Natural killer cell treated with Interleukin-12 subunit alpha and Interleukin-12 subunit beta and Interleukin-15 and Interleukin-18, amount 100 ng/mL, for 72 hours (primary cell): Measurements from ENCODE around the gene CCDC24. TPM values are rescaled to one million over a fixed set of nuclear protein-coding genes. Genes with fewer than 3 reads are reported as not detected.

Experiments used
- ATAC-seq, 2 donors: fragments of 150-1000 bp; cut with Tn5 transposase in 1 of 2; sonication (Bioruptor Pico), chemical (Tn5 transposase) in 1 of 2; 2 replicates each; pipeline ENCODE4 v1.10.0; 2021
- DNase-seq: peaks from one replicate; pipeline ENCODE4 v3.0.0; 2022; ENCODE audit warnings: low spot score
- H3K27ac Mint-ChIP-seq, 2 donors: 1 replicate in 1 of 2; 2 replicates in 1 of 2; pipeline ENCODE4 v1.8.0; 2022; ENCODE audit warnings: mixed read lengths in 2 of 2, mild to moderate bottlenecking in 1 of 2, moderate library complexity in 1 of 2
- H3K27me3 Mint-ChIP-seq, 2 donors: 1 replicate in 1 of 2; 2 replicates in 1 of 2; pipeline ENCODE4 v1.8.0; 2022; ENCODE audit warnings: mixed read lengths in 2 of 2
- H3K36me3 Mint-ChIP-seq: one replicate; pipeline ENCODE4 v1.8.0; 2022; ENCODE audit warnings: mixed read lengths
- H3K4me1 Mint-ChIP-seq, 2 donors: 1 replicate in 1 of 2; 2 replicates in 1 of 2; pipeline ENCODE4 v1.8.0; 2022; ENCODE audit warnings: low read depth in 2 of 2, mixed read lengths in 2 of 2, mild to moderate bottlenecking in 1 of 2
- H3K4me3 Mint-ChIP-seq: one replicate; pipeline ENCODE4 v1.8.0; 2022; ENCODE audit warnings: mixed read lengths
- H3K9me3 Mint-ChIP-seq: 2 replicates; pipeline ENCODE4 v1.8.0; 2022; ENCODE audit warnings: mixed read lengths
- total RNA-seq, 2 donors: library from RNA; stranded (reverse); gene quantifications; one replicate each; pipeline ENCODE4 v1.2.3, GENCODE V29; 2022

CCDC24 gene
- total RNA-seq, 2 donors from 2014 or later: 1.8 to 2.9 TPM

DNA sequence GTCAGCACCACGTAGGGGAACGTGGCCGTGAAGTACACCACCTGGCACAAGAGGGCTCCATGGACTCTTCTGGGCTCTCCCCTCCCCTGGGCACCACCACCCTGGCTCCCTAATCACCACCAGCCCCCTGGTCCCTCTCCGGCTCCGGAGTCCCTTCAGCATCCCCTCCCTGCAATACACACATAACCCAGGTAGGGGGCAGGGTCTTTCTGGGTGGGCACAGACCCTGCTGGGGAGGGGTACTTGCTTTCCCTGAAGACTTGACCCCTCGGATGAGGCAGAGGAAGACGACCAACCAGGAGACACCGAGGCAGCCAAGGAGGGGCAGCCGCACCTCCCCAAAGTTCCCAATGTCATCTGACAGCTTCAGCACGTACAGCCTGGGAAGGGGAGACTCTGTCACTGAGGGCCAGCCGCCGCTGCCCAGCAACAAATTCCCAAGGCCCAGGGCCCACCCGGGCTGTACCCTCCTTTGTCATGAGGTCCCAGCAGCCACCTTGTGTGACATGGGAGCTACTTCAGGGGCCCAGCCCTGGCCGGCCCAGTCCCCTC lies 11.3 kb downstream of the CCDC24 start:
- DNase-seq (no peak), ATAC-seq (no peak)
- Mint-ChIP-seq H3K4me3 (no peak overlapping the region), H3K36me3 (no peaks in the 10 kb centered on the region), H3K4me1 (no peaks in the 10 kb centered on the region), H3K27me3 (no peaks in the 10 kb centered on the region), H3K9me3 (no peaks in the 10 kb centered on the region), H3K27ac (no peak overlapping the region)

DNA sequence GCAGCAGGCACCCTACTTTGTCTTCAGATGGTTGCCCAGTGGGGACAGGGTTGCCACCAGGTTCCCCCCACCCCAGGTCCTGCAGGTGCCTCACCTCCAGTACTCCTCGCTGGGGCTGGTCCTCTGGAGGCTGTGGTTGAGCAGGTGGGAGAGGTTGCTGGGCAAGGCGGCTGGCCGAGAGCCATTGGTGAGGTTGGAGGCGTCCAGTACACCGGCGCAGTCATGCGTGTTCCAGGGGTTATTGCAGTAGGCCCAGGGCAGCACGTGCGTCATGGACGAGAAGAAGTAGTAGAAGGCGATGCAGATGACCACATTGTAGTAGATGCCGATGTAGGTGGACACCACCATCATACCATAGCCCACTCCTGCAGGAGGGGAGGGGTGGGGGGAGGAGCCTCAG lies 16.9 kb downstream of the CCDC24 start:
- Mint-ChIP-seq H3K4me3 (no peak overlapping the region), H3K36me3 (no peaks in the 10 kb centered on the region), H3K4me1 (no peaks in the 10 kb centered on the region), H3K27me3 (no peaks in the 10 kb centered on the region), H3K9me3 (no peaks in the 10 kb centered on the region), H3K27ac (no peak overlapping the region)
- ATAC-seq (no peak), DNase-seq (no peak)

DNA sequence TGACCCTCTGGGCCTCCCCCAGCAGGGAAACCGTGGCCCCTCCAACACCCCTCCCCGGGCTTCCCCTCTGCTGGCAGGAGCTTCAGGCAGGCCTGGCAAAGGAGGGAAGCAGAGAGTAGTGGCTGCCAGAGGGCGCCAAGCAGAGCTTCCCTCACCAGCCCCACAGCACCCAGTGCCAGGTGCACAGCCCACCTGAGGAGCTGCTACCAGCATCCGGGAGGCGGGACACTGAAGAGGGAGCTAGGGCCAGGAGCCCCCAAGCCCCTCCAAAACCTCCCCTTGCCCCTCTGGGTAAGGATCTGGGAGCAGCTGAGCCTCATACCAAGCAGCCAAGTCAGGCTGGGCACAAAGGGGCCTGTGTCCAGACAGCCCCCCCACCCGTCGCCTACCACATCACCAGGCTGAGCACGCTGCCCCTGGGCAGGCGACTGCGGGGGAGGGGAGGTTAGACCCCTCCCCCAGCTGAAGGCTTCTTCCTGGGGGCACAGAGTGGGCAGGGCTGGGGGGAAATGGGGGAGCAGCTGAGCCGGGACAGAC lies 19.6 kb downstream of the CCDC24 start:
- Mint-ChIP-seq H3K9me3 (no peaks in the 10 kb centered on the region), H3K27ac (no peak overlapping the region), H3K27me3 (peaks cover 0 to 12% of the 10 kb centered on the region in 2 donors), H3K4me1 (peaks cover 0 to 3% of the 10 kb centered on the region in 2 donors), H3K36me3 (no peaks in the 10 kb centered on the region), H3K4me3 (no peak overlapping the region)
- ATAC-seq (no peak), DNase-seq (no peak)

DNA sequence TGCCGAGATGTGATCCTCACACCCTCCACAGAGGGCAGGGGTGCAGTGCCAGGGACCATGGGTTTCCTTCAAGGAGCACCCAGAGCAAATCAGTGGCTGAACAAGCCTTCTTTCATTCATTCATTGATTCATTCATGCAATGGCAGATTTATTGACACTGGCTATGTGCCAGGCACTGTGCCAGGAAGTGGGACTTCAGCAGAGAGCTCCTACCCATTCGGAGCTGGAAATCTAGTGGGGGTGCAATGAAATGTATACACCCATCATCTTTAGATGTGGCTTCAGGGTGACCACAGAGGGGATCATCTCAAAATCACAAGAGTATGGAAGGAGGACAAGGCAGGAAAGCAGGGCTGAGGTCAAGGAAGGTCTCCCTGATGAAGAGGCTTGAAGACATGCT lies 21.0 kb downstream of the CCDC24 start:
- no peak overlapping the region for H3K4me3 Mint-ChIP-seq
- H3K36me3 Mint-ChIP-seq: no peaks in the 10 kb centered on the region
- H3K27me3 Mint-ChIP-seq: peaks cover 0 to 12% of the 10 kb centered on the region in 2 donors
- no peaks in the 10 kb centered on the region for H3K9me3 Mint-ChIP-seq
- no peak overlapping the region for H3K27ac Mint-ChIP-seq
- H3K4me1 Mint-ChIP-seq: peaks cover 0 to 3% of the 10 kb centered on the region in 2 donors
- ATAC-seq (no peak), DNase-seq (no peak)

DNA sequence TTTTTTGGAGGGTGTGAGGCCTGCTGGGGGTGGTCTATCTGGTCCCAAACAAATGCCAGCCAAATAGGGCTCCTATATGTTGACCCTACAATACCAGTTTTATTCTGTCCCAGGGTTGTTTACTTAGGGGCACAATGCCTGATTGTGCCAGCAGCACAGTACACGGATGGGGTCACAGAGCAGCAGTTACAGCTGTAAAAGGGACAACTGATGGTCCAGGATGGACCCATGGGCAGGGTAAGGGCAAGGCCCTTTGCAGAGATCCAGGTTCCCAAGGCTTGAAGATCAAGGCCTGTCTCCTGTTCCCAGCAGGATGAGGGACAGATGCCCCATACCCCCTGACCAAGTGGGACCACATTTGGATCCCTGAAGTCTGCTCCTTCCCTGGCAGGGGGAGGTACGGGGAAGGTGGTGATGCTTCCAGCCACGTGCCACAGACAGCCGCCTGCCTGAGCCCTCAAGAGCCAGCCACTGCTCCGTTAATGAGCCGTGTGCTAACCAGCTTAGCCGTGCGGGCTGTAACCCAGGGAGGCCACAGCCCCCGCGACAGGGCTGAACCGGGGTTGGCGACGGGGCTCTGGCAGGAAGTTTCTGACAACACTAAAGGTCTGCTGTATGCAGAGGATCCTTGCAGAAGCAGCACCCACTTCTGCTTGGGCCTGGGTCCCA lies 21.7 kb downstream of the CCDC24 start:
- Mint-ChIP-seq H3K4me1 (peaks cover 0 to 3% of the 10 kb centered on the region in 2 donors), H3K4me3 (no peak overlapping the region), H3K27ac (no peak overlapping the region), H3K36me3 (no peaks in the 10 kb centered on the region), H3K27me3 (peaks cover 0 to 12% of the 10 kb centered on the region in 2 donors), H3K9me3 (no peaks in the 10 kb centered on the region)
- no peak for ATAC-seq
- no peak for DNase-seq

DNA sequence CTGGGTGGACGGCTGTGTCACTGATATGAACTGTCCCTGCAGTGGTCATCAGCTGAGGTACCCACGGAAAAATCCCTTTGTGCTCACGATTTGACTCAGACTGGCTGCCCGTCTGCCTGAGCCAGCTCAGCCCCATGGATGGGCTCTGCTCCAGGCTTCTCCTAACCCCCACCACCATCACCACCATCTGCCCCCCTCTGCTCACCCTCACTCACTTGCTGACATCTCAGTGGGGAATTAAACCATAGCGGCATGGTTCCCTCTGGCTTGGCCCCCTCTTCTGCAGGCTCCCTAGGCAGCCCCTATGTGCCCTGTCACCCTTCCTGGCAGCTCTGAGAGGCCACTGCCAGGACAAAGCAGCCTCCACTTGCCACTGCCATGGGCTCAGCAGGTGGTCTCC lies 22.6 kb downstream of the CCDC24 start:
- H3K4me1 Mint-ChIP-seq: peaks cover 0 to 3% of the 10 kb centered on the region in 2 donors
- peak overlapping the region in 1 of 2 donors; percentile 56 for H3K27ac Mint-ChIP-seq
- H3K36me3 Mint-ChIP-seq: no peaks in the 10 kb centered on the region
- H3K27me3 Mint-ChIP-seq: peaks cover 0 to 12% of the 10 kb centered on the region in 2 donors
- ATAC-seq: no peak
- no peak for DNase-seq
- no peak overlapping the region for H3K4me3 Mint-ChIP-seq
- no peaks in the 10 kb centered on the region for H3K9me3 Mint-ChIP-seq

DNA sequence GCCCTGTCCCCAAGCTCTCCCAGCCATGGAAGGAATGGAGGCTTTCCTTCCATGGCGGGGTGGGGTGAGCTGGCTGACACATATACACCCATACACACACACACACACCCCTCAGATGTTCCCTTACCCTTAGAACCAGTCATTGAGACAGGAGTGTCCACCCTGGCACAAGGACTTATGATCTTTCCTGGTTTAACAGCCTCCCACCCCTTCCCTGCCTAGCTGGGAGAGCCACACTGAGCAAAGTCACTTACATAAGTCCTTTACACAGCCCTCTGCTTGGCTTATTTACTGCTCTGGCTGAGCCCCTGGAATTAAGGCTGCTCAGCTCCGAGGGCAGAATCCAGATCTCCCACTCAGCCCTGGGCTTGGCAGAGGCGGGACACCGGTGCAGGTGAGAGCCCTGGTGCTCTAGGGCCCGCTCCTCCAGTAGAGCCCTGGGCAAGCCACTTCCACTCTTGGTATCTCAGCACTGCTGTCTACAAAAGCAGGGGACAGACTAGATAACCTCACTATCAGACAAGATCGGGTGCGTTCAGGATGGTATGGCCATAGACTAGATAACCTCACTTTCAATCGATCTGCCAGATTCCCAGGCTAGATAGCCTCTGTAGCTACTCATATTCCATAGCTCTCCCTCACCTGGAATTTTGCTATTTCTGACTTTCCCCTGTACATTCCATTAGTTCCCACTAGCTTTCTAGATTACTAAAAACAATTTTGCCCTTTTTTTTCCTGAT lies 23.1 kb downstream of the CCDC24 start:
- no peak overlapping the region for H3K4me3 Mint-ChIP-seq
- no peaks in the 10 kb centered on the region for H3K9me3 Mint-ChIP-seq
- H3K36me3 Mint-ChIP-seq: no peaks in the 10 kb centered on the region
- H3K4me1 Mint-ChIP-seq: peaks cover 0 to 3% of the 10 kb centered on the region in 2 donors
- peaks cover 0 to 12% of the 10 kb centered on the region in 2 donors for H3K27me3 Mint-ChIP-seq
- DNase-seq (no peak), ATAC-seq (no peak)
- H3K27ac Mint-ChIP-seq: peak overlapping the region in 1 of 2 donors; percentile 56

DNA sequence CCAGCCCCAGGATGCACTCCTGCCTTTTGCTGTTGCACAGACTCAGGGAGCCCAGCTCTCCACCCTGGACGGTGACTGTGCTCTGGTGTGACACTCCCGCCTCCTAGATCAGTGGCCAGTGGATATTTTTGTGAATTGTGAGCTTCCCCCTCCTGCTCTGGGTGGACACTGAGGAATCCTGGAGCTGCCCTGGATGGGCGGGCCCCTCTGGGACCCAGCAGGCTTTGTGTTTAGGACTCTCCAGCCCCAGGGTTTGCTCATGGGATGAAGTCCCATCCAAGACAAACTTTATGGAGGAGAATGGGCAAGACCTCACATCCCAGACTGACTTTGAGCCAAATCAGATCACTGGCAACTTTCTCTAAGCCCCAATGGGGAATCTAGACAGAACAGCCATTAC lies 23.8 kb downstream of the CCDC24 start:
- Mint-ChIP-seq H3K27ac (no peak overlapping the region), H3K27me3 (peaks cover 0 to 12% of the 10 kb centered on the region in 2 donors), H3K4me3 (no peak overlapping the region), H3K4me1 (peaks cover 0 to 3% of the 10 kb centered on the region in 2 donors), H3K36me3 (no peaks in the 10 kb centered on the region), H3K9me3 (no peaks in the 10 kb centered on the region)
- DNase-seq (no peak), ATAC-seq (no peak)

DNA sequence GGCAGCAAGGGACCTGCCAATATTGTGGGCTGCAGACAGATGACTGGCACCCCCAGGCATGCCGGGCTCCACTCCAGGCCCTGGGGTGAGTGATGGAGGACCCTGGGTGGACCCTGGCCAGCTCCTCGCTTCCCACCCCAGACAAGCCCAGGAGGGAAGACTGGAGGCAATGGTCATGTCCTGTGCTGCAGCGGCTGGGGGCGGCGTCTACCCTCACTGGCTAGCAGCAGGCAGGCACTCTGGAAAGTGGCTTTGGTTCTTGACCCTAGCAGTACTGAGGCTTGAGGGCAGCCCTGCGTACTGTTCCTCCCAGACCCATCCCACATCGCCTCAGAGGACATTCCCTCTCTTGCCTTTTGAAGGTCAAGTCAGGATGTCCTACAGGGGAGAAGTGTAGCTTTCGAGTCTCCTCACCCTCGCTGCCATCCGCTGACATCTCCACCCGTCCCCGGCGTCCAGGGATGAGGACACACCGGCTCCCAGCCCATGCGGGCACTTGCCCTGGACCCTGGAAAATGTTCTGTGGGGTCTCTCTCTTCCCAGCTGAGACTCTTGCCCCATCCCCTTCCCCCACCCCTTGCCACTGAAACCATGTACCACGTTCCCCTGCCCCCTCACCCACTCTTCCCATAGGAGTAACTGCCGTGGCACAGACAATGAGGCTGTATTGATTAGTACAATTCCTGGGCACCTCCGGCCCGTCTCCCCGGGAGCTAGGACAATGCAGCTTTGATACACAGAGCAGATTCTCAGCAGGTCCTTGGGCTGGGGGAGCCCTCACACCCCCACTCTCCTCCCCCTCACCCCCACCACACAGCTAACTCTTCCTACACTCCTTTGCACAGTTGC lies 24.9 kb downstream of the CCDC24 start:
- no peak overlapping the region for H3K4me3 Mint-ChIP-seq
- no peaks in the 10 kb centered on the region for H3K36me3 Mint-ChIP-seq
- H3K27me3 Mint-ChIP-seq: peaks cover 0 to 12% of the 10 kb centered on the region in 2 donors
- H3K9me3 Mint-ChIP-seq: no peaks in the 10 kb centered on the region
- peaks cover 0 to 3% of the 10 kb centered on the region in 2 donors for H3K4me1 Mint-ChIP-seq
- no peak overlapping the region for H3K27ac Mint-ChIP-seq
- DNase-seq: no peak
- ATAC-seq: no peak

DNA sequence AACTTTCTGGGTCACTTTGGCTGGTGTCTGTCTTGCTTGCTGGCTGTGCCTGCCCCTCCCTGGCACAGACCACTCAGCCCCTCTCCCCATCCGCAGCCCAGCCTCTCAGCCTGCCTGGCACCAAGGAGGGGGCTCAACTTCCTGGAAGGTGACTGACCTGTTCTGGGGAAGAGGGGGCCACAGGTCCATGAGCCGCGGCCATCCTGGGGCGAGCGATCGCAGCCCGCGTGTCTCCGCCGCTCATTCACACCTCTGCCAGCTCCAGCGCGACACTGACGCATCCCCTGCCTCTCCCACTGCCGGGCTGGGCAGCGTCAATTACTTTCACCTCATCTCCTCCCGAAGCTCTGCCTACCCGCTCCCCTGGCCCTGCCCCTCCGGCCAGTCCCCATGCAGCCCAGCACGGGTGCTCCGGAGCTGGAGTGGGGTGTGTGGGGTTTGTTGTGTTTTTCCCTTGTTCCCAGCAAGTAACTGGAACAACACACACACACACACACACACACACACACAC lies 25.5 kb downstream of the CCDC24 start:
- Mint-ChIP-seq H3K27ac (no peak overlapping the region), H3K4me3 (no peak overlapping the region), H3K36me3 (no peaks in the 10 kb centered on the region), H3K9me3 (no peaks in the 10 kb centered on the region), H3K27me3 (peaks cover 0 to 12% of the 10 kb centered on the region in 2 donors), H3K4me1 (peaks cover 0 to 3% of the 10 kb centered on the region in 2 donors)
- DNase-seq (no peak), ATAC-seq (no peak)

DNA sequence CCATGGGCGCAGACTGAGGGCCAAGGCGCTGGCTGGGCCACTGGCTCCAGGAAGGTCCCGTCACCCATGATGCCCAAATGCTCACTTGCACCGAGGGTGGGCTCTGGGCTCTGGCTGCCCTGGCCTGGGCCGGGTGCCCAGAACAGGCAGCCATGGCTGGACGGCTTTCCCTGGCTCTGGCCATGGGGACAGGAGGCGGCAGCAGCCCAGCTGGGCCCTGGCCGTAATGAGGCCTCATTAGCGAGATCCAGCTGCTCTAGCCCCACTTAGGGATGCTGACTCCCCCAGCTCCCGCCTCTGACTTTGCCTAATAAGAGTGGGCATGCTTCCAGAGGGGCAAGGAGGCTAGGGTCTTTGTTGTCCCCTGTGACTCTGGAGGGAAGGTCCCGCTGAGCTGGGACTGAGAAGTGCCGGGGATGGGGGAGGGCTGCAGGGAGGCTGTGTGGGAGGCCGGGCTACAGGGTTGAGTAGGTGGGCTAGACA lies 28.1 kb downstream of the CCDC24 start:
- peaks cover 0 to 2% of the 10 kb centered on the region in 2 donors for H3K4me1 Mint-ChIP-seq
- H3K27ac Mint-ChIP-seq: no peak overlapping the region
- DNase-seq (no peak), ATAC-seq (no peak)
- H3K36me3 Mint-ChIP-seq: no peaks in the 10 kb centered on the region
- H3K9me3 Mint-ChIP-seq: no peaks in the 10 kb centered on the region
- no peak overlapping the region for H3K4me3 Mint-ChIP-seq
- peaks cover 0 to 4% of the 10 kb centered on the region in 2 donors for H3K27me3 Mint-ChIP-seq

DNA sequence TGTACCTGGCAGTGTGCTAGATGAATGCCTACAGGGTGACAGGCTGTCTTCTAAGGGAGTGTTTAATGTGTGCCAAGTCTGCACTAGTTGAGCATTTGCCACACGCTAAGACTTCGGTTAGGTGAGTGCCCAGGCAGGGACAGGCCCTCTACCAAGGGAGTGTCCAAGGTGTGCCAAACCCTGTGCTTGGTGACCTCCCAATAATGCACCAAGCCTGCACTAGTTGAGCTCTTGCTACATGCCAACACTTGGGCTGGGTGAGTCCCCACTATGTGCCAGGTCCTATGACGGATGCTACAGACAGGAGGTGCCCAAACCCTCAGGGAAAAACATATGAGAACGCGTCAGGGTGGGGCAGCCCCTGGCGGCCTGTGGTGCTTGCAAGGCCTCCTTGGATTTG lies 29.1 kb downstream of the CCDC24 start:
- H3K27me3 Mint-ChIP-seq: no peaks in the 10 kb centered on the region
- H3K4me3 Mint-ChIP-seq: no peak overlapping the region
- H3K4me1 Mint-ChIP-seq: no peaks in the 10 kb centered on the region
- DNase-seq (no peak), ATAC-seq (peak in 1 of 2 donors; percentile 3)
- H3K27ac Mint-ChIP-seq: no peak overlapping the region
- no peaks in the 10 kb centered on the region for H3K9me3 Mint-ChIP-seq
- no peaks in the 10 kb centered on the region for H3K36me3 Mint-ChIP-seq

DNA sequence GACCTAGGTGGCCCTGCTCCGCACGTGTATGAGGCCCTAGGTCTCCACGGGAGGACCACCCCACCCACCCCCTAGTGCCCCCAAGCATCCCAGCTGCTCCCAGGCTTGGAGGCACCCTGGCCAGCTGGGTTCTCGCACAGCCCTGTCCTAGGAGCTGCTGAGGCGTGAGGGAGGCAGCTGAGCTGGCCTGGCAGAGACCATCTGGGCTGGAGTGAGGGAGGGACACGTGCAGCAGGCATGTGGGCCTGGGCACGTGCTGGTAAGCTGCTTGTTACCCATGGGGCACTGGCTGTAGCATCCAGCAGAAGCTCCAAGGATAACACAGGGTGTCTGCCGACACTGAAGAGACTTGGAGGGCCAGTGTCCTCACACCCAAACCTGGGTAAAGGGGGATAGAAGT lies 29.8 kb downstream of the CCDC24 start:
- no peaks in the 10 kb centered on the region for H3K9me3 Mint-ChIP-seq
- no peaks in the 10 kb centered on the region for H3K27me3 Mint-ChIP-seq
- H3K4me3 Mint-ChIP-seq: no peak overlapping the region
- no peaks in the 10 kb centered on the region for H3K4me1 Mint-ChIP-seq
- no peak overlapping the region for H3K27ac Mint-ChIP-seq
- DNase-seq: no peak
- H3K36me3 Mint-ChIP-seq: no peaks in the 10 kb centered on the region
- ATAC-seq: no peak
